Tibial nerve (tissue), 4 donors: ENCODE results near the gene TNFRSF21. TPM values are rescaled to one million over a fixed set of nuclear protein-coding genes. Genes with fewer than 3 reads are reported as not detected.

ENCODE experiments used
- DNase-seq, 2 donors: peaks; one replicate each; pipeline ENCODE4 v3.0.0-alpha.2; 2019; ENCODE audit warnings: low spot score in 2 of 2
- H3K27ac ChIP-seq, 4 donors: fragments of 200-600 bp; sonication (generic) in 3 of 4; one replicate each; pipeline ENCODE4 v1.5.1; 2017 to 2019; ENCODE audit warnings: mild to moderate bottlenecking in 1 of 4
- H3K27me3 ChIP-seq, 2 donors: fragments of 200-600 bp; sonication (generic) in 1 of 2; one replicate each; pipeline versions ENCODE4 v1.5.1 to v1.6.0; 2017 to 2019
- H3K36me3 ChIP-seq, 3 donors: fragments of 200-600 bp; sonication (generic); one replicate each; pipeline ENCODE4 v1.5.1; 2018 to 2019
- H3K4me1 ChIP-seq, 4 donors: fragments of 200-600 bp; sonication (generic) in 3 of 4; one replicate each; pipeline ENCODE4 v1.5.1; 2017 to 2019
- H3K4me3 ChIP-seq, 4 donors: fragments of 200-600 bp; sonication (generic) in 3 of 4; one replicate each; pipeline ENCODE4 v1.5.1; 2017 to 2019; ENCODE audit warnings: mild to moderate bottlenecking in 1 of 4, moderate library complexity in 1 of 4
- H3K9me3 ChIP-seq, 4 donors: fragments of 200-600 bp; sonication (generic) in 3 of 4; one replicate each; pipeline ENCODE4 v1.5.1; 2017 to 2019
- CTCF ChIP-seq, 5 experiments: fragments of 200-600 bp in 3 of 5; fragments of 450-650 bp in 2 of 5; sonication (generic) in 3 of 5; IDR thresholded peaks; one replicate each; pipeline ENCODE4 v1.5.1; 2016 to 2019; ENCODE audit warnings: antibody characterized with exemption in 5 of 5, mild to moderate bottlenecking in 3 of 5, moderate library complexity in 2 of 5
- EP300 ChIP-seq, 2 donors: sonication (generic); formaldehyde crosslinking; IDR thresholded peaks; one replicate each; pipeline ENCODE4 v1.6.1; 2017; ENCODE audit warnings: antibody characterized with exemption in 2 of 2, mild to moderate bottlenecking in 1 of 2
- POLR2A ChIP-seq, 2 donors: fragments of 450-650 bp; IDR thresholded peaks; one replicate each; pipeline ENCODE4 v1.6.1; 2017; ENCODE audit warnings: antibody characterized with exemption in 2 of 2, mild to moderate bottlenecking in 2 of 2, moderate library complexity in 2 of 2
- WGBS, 2 donors: methylation state at CpG; one replicate each; pipeline ENCODE4 v1.1.5; 2018; 5-methylcytosine and 5-hydroxymethylcytosine counted together
- total RNA-seq, 4 donors: library from RNA; depleted of rRNA; stranded (reverse); fragments of >200 nt; gene quantifications; one replicate each; pipeline ENCODE4 v1.1.0, GENCODE V29; 2016

Gene TNFRSF21
- total RNA-seq, 4 donors from 2014 or later = 5.7 to 8.0 (median 7.6) TPM

GRCh38 chr6:47265971-47266370 lies 43.7 kb downstream of the TNFRSF21 start:
- no peak overlapping the region for H3K4me3 ChIP-seq
- DNase-seq = no peak
- 82 to 86% methylated on average over 2 of the region's 2 CpGs for WGBS, 2 donors
- no peak overlapping the region for H3K27ac ChIP-seq
- no peaks in the 10 kb centered on the region for H3K27me3 ChIP-seq
- no peaks in the 10 kb centered on the region for H3K36me3 ChIP-seq
- H3K9me3 ChIP-seq = no peaks in the 10 kb centered on the region
- no peaks in the 10 kb centered on the region for H3K4me1 ChIP-seq
- TF ChIP-seq CTCF (IDR thresholded peaks at IDR 0.05) = no peak
- TF ChIP-seq EP300 (IDR thresholded peaks at IDR 0.05) = no peak
- no peak for TF ChIP-seq POLR2A (IDR thresholded peaks at IDR 0.05)

GRCh38 chr6:47264775-47265184 lies 44.9 kb downstream of the TNFRSF21 start:
- Histone ChIP-seq H3K36me3 (no peaks in the 10 kb centered on the region), H3K27me3 (no peaks in the 10 kb centered on the region), H3K4me3 (no peak overlapping the region), H3K9me3 (no peaks in the 10 kb centered on the region), H3K4me1 (no peaks in the 10 kb centered on the region), H3K27ac (no peak overlapping the region)
- DNase-seq = no peak
- WGBS, 2 donors = 56 to 80% methylated on average over 3 of the region's 3 CpGs
- TF ChIP-seq CTCF (IDR thresholded peaks at IDR 0.05) (no peak), EP300 (IDR thresholded peaks at IDR 0.05) (no peak)

GRCh38 chr6:47263268-47263667 lies 46.4 kb downstream of the TNFRSF21 start:
- DNase-seq = no peak
- WGBS, 2 donors = 82 to 87% methylated on average over 4 of the region's 4 CpGs
- Histone ChIP-seq H3K4me3 (no peak overlapping the region), H3K27ac (no peak overlapping the region), H3K27me3 (no peaks in the 10 kb centered on the region), H3K36me3 (no peaks in the 10 kb centered on the region), H3K9me3 (no peaks in the 10 kb centered on the region), H3K4me1 (no peaks in the 10 kb centered on the region)
- no peak for TF ChIP-seq EP300 (IDR thresholded peaks at IDR 0.05)
- TF ChIP-seq POLR2A (IDR thresholded peaks at IDR 0.05) = no peak
- TF ChIP-seq CTCF (IDR thresholded peaks at IDR 0.05) = no peak

GRCh38 chr6:47262231-47262630 lies 47.5 kb downstream of the TNFRSF21 start:
- no peak for TF ChIP-seq CTCF (IDR thresholded peaks at IDR 0.05)
- no peak for TF ChIP-seq POLR2A (IDR thresholded peaks at IDR 0.05)
- no peak for TF ChIP-seq EP300 (IDR thresholded peaks at IDR 0.05)
- 66 to 73% methylated on average over 1 of the region's 1 CpG for WGBS, 2 donors
- no peak for DNase-seq

GRCh38 chr6:47261191-47261590 lies 48.5 kb downstream of the TNFRSF21 start:
- no peak for TF ChIP-seq POLR2A (IDR thresholded peaks at IDR 0.05)
- TF ChIP-seq CTCF (IDR thresholded peaks at IDR 0.05) = no peak
- TF ChIP-seq EP300 (IDR thresholded peaks at IDR 0.05) = no peak
- 81 to 88% methylated on average over 1 of the region's 1 CpG for WGBS, 2 donors
- H3K27ac ChIP-seq = no peak overlapping the region
- no peaks in the 10 kb centered on the region for H3K4me1 ChIP-seq
- no peak overlapping the region for H3K4me3 ChIP-seq
- H3K27me3 ChIP-seq = no peaks in the 10 kb centered on the region
- DNase-seq = no peak
- no peaks in the 10 kb centered on the region for H3K36me3 ChIP-seq
- no peaks in the 10 kb centered on the region for H3K9me3 ChIP-seq

More at GRCh38 chr6:47262231-47262630, 47.5 kb downstream of the TNFRSF21 start:
- Histone ChIP-seq H3K27me3 (no peaks in the 10 kb centered on the region), H3K36me3 (no peaks in the 10 kb centered on the region), H3K27ac (no peak overlapping the region), H3K4me3 (no peak overlapping the region), H3K9me3 (no peaks in the 10 kb centered on the region), H3K4me1 (no peaks in the 10 kb centered on the region)
